ENCODE results near the gene RAB30. TPM values are rescaled to one million over a fixed set of nuclear protein-coding genes. Genes with fewer than 3 reads are reported as not detected.
A peak's percentile ranks its signal among the peaks of the same experiment; 100 is the strongest.

RAB30 gene, protein sequence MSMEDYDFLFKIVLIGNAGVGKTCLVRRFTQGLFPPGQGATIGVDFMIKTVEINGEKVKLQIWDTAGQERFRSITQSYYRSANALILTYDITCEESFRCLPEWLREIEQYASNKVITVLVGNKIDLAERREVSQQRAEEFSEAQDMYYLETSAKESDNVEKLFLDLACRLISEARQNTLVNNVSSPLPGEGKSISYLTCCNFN
- total RNA-seq: 160 and 173 TPM in 2 replicates

DNA sequence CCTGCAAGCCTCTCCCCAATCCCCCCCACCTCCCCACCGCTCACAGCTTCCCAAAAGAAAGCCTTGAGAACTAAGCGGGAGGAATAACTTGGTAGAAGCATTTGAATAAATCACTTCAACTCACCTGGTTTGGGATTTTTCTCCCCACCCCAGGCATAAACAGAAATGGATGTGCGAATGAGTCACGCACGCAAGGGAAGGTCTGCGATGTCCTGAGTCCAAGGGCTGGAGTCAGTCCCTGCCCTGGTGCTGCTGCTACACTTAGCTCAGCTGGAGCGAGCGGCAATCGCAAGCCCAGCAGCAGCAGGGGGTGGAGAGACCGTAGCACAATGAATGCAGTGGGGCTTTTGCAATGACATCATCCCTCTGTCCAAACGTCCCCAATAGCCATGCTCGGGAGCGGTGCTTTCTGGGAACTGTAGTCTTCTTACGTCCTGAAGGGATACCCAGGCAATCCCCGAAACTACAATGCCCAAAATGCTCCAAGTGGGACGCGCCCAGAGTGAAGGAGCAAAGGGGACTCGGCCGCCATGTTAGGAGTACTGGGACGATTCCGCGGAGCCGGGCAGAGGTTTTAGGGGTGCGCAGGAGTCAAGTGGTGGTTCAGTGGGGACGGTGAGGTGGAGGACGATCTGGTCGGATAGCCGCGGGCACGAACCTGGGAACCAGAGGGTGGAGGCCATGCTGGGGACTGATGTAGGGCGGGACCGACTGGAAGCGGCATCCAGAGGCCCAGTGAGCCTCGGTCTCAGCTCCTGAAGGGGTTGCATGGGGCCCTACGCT is at the start of gene RAB30:
Gene RAB30 (minus strand): TSS at position 331 of the 783 bp plus-strand sequence. CDS start 74,581 bp downstream, outside the sequence.
- Mint-ChIP-seq H3K4me1 (peaks cover 66% of the 10 kb centered on the region), H3K36me3 (ENCODE audit: low read depth) (peaks cover 56% of the 10 kb centered on the region), H3K9me3 (no peaks in the 10 kb centered on the region), H3K27me3 (no peaks in the 10 kb centered on the region), H3K27ac (no peak within 1 kb of the TSS), H3K4me3 (no peak within 1 kb of the TSS)
- DNase-seq (peak; percentile 75), ATAC-seq (ENCODE audit: low read depth) (peak; percentile 94)
- ChIA-PET POLR2A (interaction anchor here (0.5 to 10.8 kb wide), 32 partner anchors 9 to 1202 kb away, joined by 3 to 129 read pairs (median 4); partner anchors contain the start of genes CCDC90B, DDIAS, PCF11 and PRCP), CTCF (interaction anchor here (0.6 to 2.0 kb wide), 4 partner anchors 9 to 204 kb away, joined by 3 to 7 read pairs (median 5); partner anchors contain the start of gene PCF11)
- intact Hi-C loops (cut with micrococcal nuclease): loop anchor here (1.0 to 5.0 kb wide), 11 partner anchors 8 to 215 kb away; partner anchors contain the start of genes CCDC90B and DDIAS
- no peak for TF ChIP-seq CTCF (IDR thresholded peaks at IDR 0.05)

GRCh38 chr11:83120327-83120726 is 48.6 kb upstream of the RAB30 start:
- no peaks in the 10 kb centered on the region for H3K9me3 Mint-ChIP-seq
- no peak for TF ChIP-seq CTCF (IDR thresholded peaks at IDR 0.05)
- DNase-seq (no peak), ATAC-seq (ENCODE audit: low read depth) (no peak)
- no peaks in the 10 kb centered on the region for H3K36me3 Mint-ChIP-seq (ENCODE audit: low read depth)
- peaks cover 30% of the 10 kb centered on the region for H3K4me1 Mint-ChIP-seq
- POLR2A ChIA-PET: interaction anchor here (0.8 to 1.0 kb wide), 2 partner anchors 9 to 58 kb away, joined by 3 read pairs; no protein-coding TSS in a partner anchor
- H3K4me3 Mint-ChIP-seq: no peak overlapping the region
- no peak overlapping the region for H3K27ac Mint-ChIP-seq
- intact Hi-C loops (cut with micrococcal nuclease): no loop called here
- H3K27me3 Mint-ChIP-seq: no peaks in the 10 kb centered on the region
- CTCF ChIA-PET: no interaction called here

DNA sequence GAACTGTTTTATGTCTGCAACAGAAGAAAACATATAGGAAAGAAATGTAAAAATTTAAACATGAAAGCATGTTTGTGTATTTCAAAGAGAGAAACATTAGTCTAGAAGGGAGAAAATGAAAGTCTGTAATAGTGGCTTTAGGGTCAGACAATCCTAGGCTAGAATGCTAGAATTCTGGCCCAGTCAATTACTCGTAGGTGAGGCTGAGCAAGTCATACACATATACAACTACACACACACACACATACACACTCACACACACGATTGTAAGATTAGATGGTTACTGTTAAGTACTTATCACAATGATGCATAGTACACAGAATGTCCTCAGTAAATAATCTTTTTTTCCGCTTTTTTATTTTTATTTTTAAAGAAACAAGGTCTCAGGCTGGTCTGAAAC is 47.5 kb upstream of the RAB30 start:
- H3K36me3 Mint-ChIP-seq (ENCODE audit: low read depth): no peaks in the 10 kb centered on the region
- TF ChIP-seq CTCF (IDR thresholded peaks at IDR 0.05): no peak
- ATAC-seq (ENCODE audit: low read depth): no peak
- ChIA-PET CTCF (no interaction called here), POLR2A (no interaction called here)
- peaks cover 37% of the 10 kb centered on the region for H3K4me1 Mint-ChIP-seq
- H3K27ac Mint-ChIP-seq: peak overlapping the region; percentile 26
- no peak overlapping the region for H3K4me3 Mint-ChIP-seq
- intact Hi-C loops (cut with micrococcal nuclease): no loop called here
- DNase-seq: no peak
- H3K27me3 Mint-ChIP-seq: no peaks in the 10 kb centered on the region
- H3K9me3 Mint-ChIP-seq: no peaks in the 10 kb centered on the region

GRCh38 chr11:83118814-83119213 is 47.1 kb upstream of the RAB30 start:
- Mint-ChIP-seq H3K36me3 (ENCODE audit: low read depth) (no peaks in the 10 kb centered on the region), H3K27ac (peak overlapping the region; percentile 26), H3K4me1 (peaks cover 37% of the 10 kb centered on the region), H3K9me3 (no peaks in the 10 kb centered on the region), H3K27me3 (no peaks in the 10 kb centered on the region), H3K4me3 (no peak overlapping the region)
- ATAC-seq (ENCODE audit: low read depth) (no peak), DNase-seq (no peak)
- ChIA-PET POLR2A (interaction anchor here (0.7 to 2.7 kb wide), 2 partner anchors 38 to 40 kb away, joined by 3 to 22 read pairs; partner anchors contain the start of gene PCF11), CTCF (no interaction called here)
- TF ChIP-seq CTCF (IDR thresholded peaks at IDR 0.05): no peak
- intact Hi-C loops (cut with micrococcal nuclease): no loop called here

All from activated B cell treated with CpG ODN at 0.5 μM for 24 hours (primary cell).